ENCODE measurements around the gene MARCHF2. TPM values are rescaled to one million over a fixed set of nuclear protein-coding genes. Genes with fewer than 3 reads are reported as not detected.

MARCHF2 gene
- total and polyA plus RNA-seq, 2 donors (not counting 3 experiments of a cell fraction or from before 2014, with no cell fraction given) = 43.5 to 91.9 TPM

DNA sequence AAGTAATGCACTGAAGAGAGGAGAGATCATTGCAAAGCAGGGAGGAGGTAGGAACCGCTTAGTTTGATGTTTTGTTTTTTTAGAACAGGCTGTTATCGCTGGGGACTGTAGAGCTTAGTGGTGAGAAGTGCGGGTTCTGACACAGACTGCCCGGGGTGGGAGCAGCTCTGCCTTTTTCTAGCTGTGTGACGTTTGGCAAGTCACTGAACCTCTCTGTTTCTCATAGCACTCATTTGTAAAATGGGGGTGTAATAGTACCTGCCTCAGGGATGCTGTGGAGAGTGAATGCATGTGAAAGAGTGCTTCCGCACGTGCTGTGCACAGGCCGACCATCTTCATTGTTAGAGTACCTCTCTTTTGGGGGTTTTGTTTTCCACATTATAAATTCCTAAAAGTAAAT, 70.1 kb downstream of the MARCHF2 start:
- peaks cover 5% of the 10 kb centered on the region for H4K20me1 ChIP-seq (replicated peaks; ENCODE audit: control insufficient read depth, extremely low read depth, insufficient read depth, low read length)
- TF ChIP-seq, protein P1, sequence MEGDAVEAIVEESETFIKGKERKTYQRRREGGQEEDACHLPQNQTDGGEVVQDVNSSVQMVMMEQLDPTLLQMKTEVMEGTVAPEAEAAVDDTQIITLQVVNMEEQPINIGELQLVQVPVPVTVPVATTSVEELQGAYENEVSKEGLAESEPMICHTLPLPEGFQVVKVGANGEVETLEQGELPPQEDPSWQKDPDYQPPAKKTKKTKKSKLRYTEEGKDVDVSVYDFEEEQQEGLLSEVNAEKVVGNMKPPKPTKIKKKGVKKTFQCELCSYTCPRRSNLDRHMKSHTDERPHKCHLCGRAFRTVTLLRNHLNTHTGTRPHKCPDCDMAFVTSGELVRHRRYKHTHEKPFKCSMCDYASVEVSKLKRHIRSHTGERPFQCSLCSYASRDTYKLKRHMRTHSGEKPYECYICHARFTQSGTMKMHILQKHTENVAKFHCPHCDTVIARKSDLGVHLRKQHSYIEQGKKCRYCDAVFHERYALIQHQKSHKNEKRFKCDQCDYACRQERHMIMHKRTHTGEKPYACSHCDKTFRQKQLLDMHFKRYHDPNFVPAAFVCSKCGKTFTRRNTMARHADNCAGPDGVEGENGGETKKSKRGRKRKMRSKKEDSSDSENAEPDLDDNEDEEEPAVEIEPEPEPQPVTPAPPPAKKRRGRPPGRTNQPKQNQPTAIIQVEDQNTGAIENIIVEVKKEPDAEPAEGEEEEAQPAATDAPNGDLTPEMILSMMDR (IDR thresholded peaks at IDR 0.05; ENCODE audit: extremely low read depth in 1 of 2, insufficient read depth in 1 of 2, low read depth in 1 of 2, low read length in 2 of 2) = no peak
- peak; percentile 8 for TF ChIP-seq POLR2AphosphoS5 (IDR thresholded peaks at IDR 0.05; ENCODE audit: insufficient read depth, low read depth, low read length)
- intact Hi-C loops (cut with micrococcal nuclease) = no loop called here

DNA sequence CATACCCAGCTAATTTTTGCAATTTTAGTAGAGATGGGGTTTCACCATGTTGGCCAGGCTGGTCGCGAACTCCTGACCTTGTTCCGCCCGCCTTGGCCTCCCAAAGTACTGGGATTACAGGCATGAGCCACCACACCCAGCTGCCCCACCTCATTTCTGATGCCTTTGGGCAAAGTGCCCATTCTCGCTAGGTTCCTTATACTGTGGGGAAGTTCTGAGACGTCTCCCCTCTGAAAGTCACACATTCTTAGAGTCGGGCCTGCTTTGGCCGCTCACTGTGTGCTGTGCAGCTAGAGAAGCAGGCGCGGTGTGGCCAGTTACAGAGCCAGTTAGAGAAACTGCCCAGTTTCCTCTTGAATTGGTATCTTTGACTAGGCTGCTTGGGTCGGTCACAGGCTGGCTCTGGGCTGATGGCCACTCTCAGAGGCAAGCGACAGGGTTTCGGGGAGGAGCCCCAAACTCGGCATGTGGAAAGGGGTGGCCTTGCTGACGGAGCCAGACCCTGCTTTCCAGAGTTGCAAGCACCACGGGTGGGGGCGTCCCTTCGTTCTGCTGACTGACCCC, 71.3 kb downstream of the MARCHF2 start:
- TF ChIP-seq, protein P2, sequence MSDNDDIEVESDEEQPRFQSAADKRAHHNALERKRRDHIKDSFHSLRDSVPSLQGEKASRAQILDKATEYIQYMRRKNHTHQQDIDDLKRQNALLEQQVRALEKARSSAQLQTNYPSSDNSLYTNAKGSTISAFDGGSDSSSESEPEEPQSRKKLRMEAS (IDR thresholded peaks at IDR 0.05; ENCODE audit: insufficient read depth, insufficient read length) = no peak
- no peak for TF ChIP-seq GATA2 (IDR thresholded peaks at IDR 0.05; ENCODE audit: insufficient read depth, insufficient read length, low read depth, low read length)
- no peak for TF ChIP-seq POLR2AphosphoS5 (IDR thresholded peaks at IDR 0.05; ENCODE audit: insufficient read depth, low read depth, low read length)
- no peak for TF ChIP-seq FOS (IDR thresholded peaks at IDR 0.05; ENCODE audit: borderline replicate concordance, insufficient read depth, low read length)
- TF ChIP-seq POLR2A (IDR thresholded peaks at IDR 0.05; ENCODE audit: low read depth, low read length) = no peak
- TF ChIP-seq, protein P1 (IDR thresholded peaks at IDR 0.05; ENCODE audit: extremely low read depth in 1 of 2, insufficient read depth in 1 of 2, low read depth in 1 of 2, low read length in 2 of 2) = no peak
- TF ChIP-seq JUN (IDR thresholded peaks at IDR 0.05; ENCODE audit: borderline replicate concordance, insufficient read depth, insufficient read length, low read depth) = no peak
- H3K27me3 ChIP-seq (ENCODE audit: control insufficient read depth in 2 of 2, insufficient read depth in 2 of 2, low read length in 2 of 2) = no peaks in the 10 kb centered on the region
- DNase-seq (ENCODE audit: low read depth, low spot score) (no peak), FAIRE-seq (no peak)
- BruUV-seq (replicated peaks) = no TSS peak
- no peaks in the 10 kb centered on the region for H3K4me1 ChIP-seq (ENCODE audit: control insufficient read depth, extremely low read depth, insufficient read depth, low read length)
- H3K27ac ChIP-seq (ENCODE audit: insufficient read depth, low read depth, low read length) = no peak overlapping the region
- dilution Hi-C loops (cut with MboI; ENCODE audit: extremely low pct_ligation_motif_present, low sequenced_read_pairs) = no loop called here
- peaks cover 37 to 69% of the 10 kb centered on the region in 2 experiments for H3K36me3 ChIP-seq (ENCODE audit: control insufficient read depth in 2 of 2, extremely low read depth in 1 of 2, insufficient read depth in 2 of 2, low read length in 2 of 2)
- H3K9ac ChIP-seq (replicated peaks; ENCODE audit: extremely low read depth, insufficient read depth, low read length) = no peak overlapping the region
- CTCF ChIA-PET = interaction anchor here (2.2 to 2.4 kb wide), 2 partner anchors 21 to 130 kb away, joined by 7 read pairs; no protein-coding TSS in a partner anchor
- POLR2A ChIA-PET = no interaction called here
- H2AFZ ChIP-seq (ENCODE audit: low read depth, low read length) = no peak overlapping the region
- no peak overlapping the region for H3K4me3 ChIP-seq (replicated peaks in 1 of 3; ENCODE audit: insufficient read depth in 1 of 3, low read depth in 1 of 3, low read length in 3 of 3)
- H3K4me2 ChIP-seq (ENCODE audit: insufficient read depth, low read length) = no peak overlapping the region
- peaks cover 28% of the 10 kb centered on the region for H3K79me2 ChIP-seq (ENCODE audit: control insufficient read depth, insufficient read depth, low read length)
- peaks cover 2% of the 10 kb centered on the region for H4K20me1 ChIP-seq (replicated peaks; ENCODE audit: control insufficient read depth, extremely low read depth, insufficient read depth, low read length)
- H3K9me3 ChIP-seq (replicated peaks; ENCODE audit: control insufficient read depth, insufficient read depth, low read length) = no peaks in the 10 kb centered on the region
- intact Hi-C loops (cut with micrococcal nuclease) = no loop called here
- no peaks in the 10 kb centered on the region for H3K9me1 ChIP-seq (replicated peaks; ENCODE audit: control insufficient read depth, extremely low read depth, insufficient read depth, low read length)

More for the DNA sequence above, 70.1 kb downstream of the MARCHF2 start:
- no peak overlapping the region for H2AFZ ChIP-seq (ENCODE audit: low read depth, low read length)
- BruUV-seq (replicated peaks) = no TSS peak
- FAIRE-seq (no peak), DNase-seq (ENCODE audit: low read depth, low spot score) (no peak)
- peaks cover 41% of the 10 kb centered on the region for H3K79me2 ChIP-seq (ENCODE audit: control insufficient read depth, insufficient read depth, low read length)
- no peaks in the 10 kb centered on the region for H3K9me1 ChIP-seq (replicated peaks; ENCODE audit: control insufficient read depth, extremely low read depth, insufficient read depth, low read length)
- peaks cover 38 to 71% of the 10 kb centered on the region in 2 experiments for H3K36me3 ChIP-seq (ENCODE audit: control insufficient read depth in 2 of 2, extremely low read depth in 1 of 2, insufficient read depth in 2 of 2, low read length in 2 of 2)
- ChIA-PET POLR2A (no interaction called here), CTCF (interaction anchor here (2.2 to 2.4 kb wide), 2 partner anchors 22 to 129 kb away, joined by 7 read pairs; no protein-coding TSS in a partner anchor)
- no peaks in the 10 kb centered on the region for H3K9me3 ChIP-seq (replicated peaks; ENCODE audit: control insufficient read depth, insufficient read depth, low read length)
- dilution Hi-C loops (cut with MboI; ENCODE audit: extremely low pct_ligation_motif_present, low sequenced_read_pairs) = no loop called here
- no peaks in the 10 kb centered on the region for H3K4me1 ChIP-seq (ENCODE audit: control insufficient read depth, extremely low read depth, insufficient read depth, low read length)
- no peaks in the 10 kb centered on the region for H3K27me3 ChIP-seq (ENCODE audit: control insufficient read depth in 2 of 2, insufficient read depth in 2 of 2, low read length in 2 of 2)
- H3K9ac ChIP-seq (replicated peaks; ENCODE audit: extremely low read depth, insufficient read depth, low read length) = no peak overlapping the region
- H3K27ac ChIP-seq (ENCODE audit: insufficient read depth, low read depth, low read length) = no peak overlapping the region
- H3K4me3 ChIP-seq (replicated peaks in 1 of 3; ENCODE audit: insufficient read depth in 1 of 3, low read depth in 1 of 3, low read length in 3 of 3) = no peak overlapping the region
- no peak overlapping the region for H3K4me2 ChIP-seq (ENCODE audit: insufficient read depth, low read length)
